ENCODE results near the gene FOXQ1. TPM values are rescaled to one million over a fixed set of nuclear protein-coding genes. Genes with fewer than 3 reads are reported as not detected.

FOXQ1 gene
- total RNA-seq, 1 experiment from 2014 or later: 55.8 TPM

GRCh38 chr6:1327630-1328029 lies 15.7 kb downstream of the FOXQ1 start:
- ChIA-PET POLR2A (ENCODE audit: unreplicated experiment) (interaction anchor here (0.5 kb wide), 1 partner anchor 54 kb away, joined by 4 read pairs; no protein-coding TSS in a partner anchor), CTCF (no interaction called here)
- TF ChIP-seq EZH2 (IDR thresholded peaks at IDR 0.05; ENCODE audit: low read depth): no peak
- TF ChIP-seq CTCF (conservative IDR thresholded peaks at IDR 0.05): no peak
- H3K4me3 ChIP-seq: no peak overlapping the region
- intact Hi-C loops (cut with micrococcal nuclease; ENCODE audit: unreplicated experiment): no loop called here
- H3K79me2 ChIP-seq (ENCODE audit: low read depth): 0 out of 2 replicates have a peak, but pooled peaks cover 7% of the 10 kb centered on the region
- H3K9me2 ChIP-seq (ENCODE audit: insufficient read depth): no peaks in the 10 kb centered on the region
- no peaks in the 10 kb centered on the region for H4K20me1 ChIP-seq (ENCODE audit: insufficient read depth)
- H3K36me3 ChIP-seq (ENCODE audit: low read depth): no peaks in the 10 kb centered on the region
- DNase-seq: no peak
- no peak overlapping the region for H3K4me2 ChIP-seq
- no peak overlapping the region for H2AFZ ChIP-seq
- H3K27ac ChIP-seq: no peak overlapping the region
- peaks cover 38% of the 10 kb centered on the region for H3F3A ChIP-seq (ENCODE audit: insufficient read depth, low read depth)
- BruUV-seq (replicated peaks): no TSS peak
- H3K9me3 ChIP-seq (ENCODE audit: insufficient read depth, low read depth): 0 out of 2 replicates have a peak, but pooled peaks cover 3% of the 10 kb centered on the region
- no peaks in the 10 kb centered on the region for H3K27me3 ChIP-seq (ENCODE audit: insufficient read depth, low read depth)
- H3K4me1 ChIP-seq (replicated peaks; ENCODE audit: insufficient read depth): peaks cover 72% of the 10 kb centered on the region

GRCh38 chr6:1328129-1328800 lies 16.4 kb downstream of the FOXQ1 start:
- Histone ChIP-seq H3K9me3 (ENCODE audit: insufficient read depth, low read depth) (0 out of 2 replicates have a peak, but pooled peaks cover 3% of the 10 kb centered on the region), H4K20me1 (ENCODE audit: insufficient read depth) (no peaks in the 10 kb centered on the region), H2AFZ (no peak overlapping the region), H3K36me3 (ENCODE audit: low read depth) (no peaks in the 10 kb centered on the region), H3K9me2 (ENCODE audit: insufficient read depth) (no peaks in the 10 kb centered on the region), H3K27me3 (ENCODE audit: insufficient read depth, low read depth) (no peaks in the 10 kb centered on the region), H3K4me1 (replicated peaks; ENCODE audit: insufficient read depth) (peaks cover 72% of the 10 kb centered on the region), H3K27ac (no peak overlapping the region), H3K79me2 (ENCODE audit: low read depth) (0 out of 2 replicates have a peak, but pooled peaks cover 7% of the 10 kb centered on the region), H3F3A (ENCODE audit: insufficient read depth, low read depth) (peaks cover 38% of the 10 kb centered on the region), H3K4me3 (no peak overlapping the region), H3K4me2 (no peak overlapping the region)
- intact Hi-C loops (cut with micrococcal nuclease; ENCODE audit: unreplicated experiment): no loop called here
- CTCF ChIA-PET: no interaction called here
- no TSS peak for BruUV-seq (replicated peaks)
- POLR2A ChIA-PET (ENCODE audit: unreplicated experiment): interaction anchor here (0.5 kb wide), 1 partner anchor 53 kb away, joined by 4 read pairs; no protein-coding TSS in a partner anchor
- TF ChIP-seq CTCF (conservative IDR thresholded peaks at IDR 0.05): no peak
- TF ChIP-seq EZH2 (IDR thresholded peaks at IDR 0.05; ENCODE audit: low read depth): no peak
- no peak for DNase-seq

GRCh38 chr6:1329708-1330107 lies 17.8 kb downstream of the FOXQ1 start:
- Histone ChIP-seq H3K4me3 (no peak overlapping the region), H4K20me1 (ENCODE audit: insufficient read depth) (no peaks in the 10 kb centered on the region), H3K4me2 (no peak overlapping the region), H3F3A (ENCODE audit: insufficient read depth, low read depth) (peaks cover 38% of the 10 kb centered on the region), H3K36me3 (ENCODE audit: low read depth) (no peaks in the 10 kb centered on the region), H3K27me3 (ENCODE audit: insufficient read depth, low read depth) (no peaks in the 10 kb centered on the region), H3K27ac (no peak overlapping the region), H3K79me2 (ENCODE audit: low read depth) (no peaks in the 10 kb centered on the region), H3K4me1 (replicated peaks; ENCODE audit: insufficient read depth) (peaks cover 72% of the 10 kb centered on the region), H3K9me3 (ENCODE audit: insufficient read depth, low read depth) (0 out of 2 replicates have a peak, but pooled peaks cover 3% of the 10 kb centered on the region), H3K9me2 (ENCODE audit: insufficient read depth) (no peaks in the 10 kb centered on the region), H2AFZ (no peak overlapping the region)
- POLR2A ChIA-PET (ENCODE audit: unreplicated experiment): no interaction called here
- CTCF ChIA-PET: no interaction called here
- DNase-seq: no peak
- intact Hi-C loops (cut with micrococcal nuclease; ENCODE audit: unreplicated experiment): no loop called here
- TF ChIP-seq CTCF (conservative IDR thresholded peaks at IDR 0.05) (no peak), EZH2 (IDR thresholded peaks at IDR 0.05; ENCODE audit: low read depth) (no peak)
- BruUV-seq (replicated peaks): no TSS peak

Data from PC-9 (cell line).